ENCODE results near the gene KIFC3. TPM values are rescaled to one million over a fixed set of nuclear protein-coding genes. Genes with fewer than 3 reads are reported as not detected.

Gene KIFC3
- total RNA-seq, 2 experiments from 2014 or later = not detected

DNA sequence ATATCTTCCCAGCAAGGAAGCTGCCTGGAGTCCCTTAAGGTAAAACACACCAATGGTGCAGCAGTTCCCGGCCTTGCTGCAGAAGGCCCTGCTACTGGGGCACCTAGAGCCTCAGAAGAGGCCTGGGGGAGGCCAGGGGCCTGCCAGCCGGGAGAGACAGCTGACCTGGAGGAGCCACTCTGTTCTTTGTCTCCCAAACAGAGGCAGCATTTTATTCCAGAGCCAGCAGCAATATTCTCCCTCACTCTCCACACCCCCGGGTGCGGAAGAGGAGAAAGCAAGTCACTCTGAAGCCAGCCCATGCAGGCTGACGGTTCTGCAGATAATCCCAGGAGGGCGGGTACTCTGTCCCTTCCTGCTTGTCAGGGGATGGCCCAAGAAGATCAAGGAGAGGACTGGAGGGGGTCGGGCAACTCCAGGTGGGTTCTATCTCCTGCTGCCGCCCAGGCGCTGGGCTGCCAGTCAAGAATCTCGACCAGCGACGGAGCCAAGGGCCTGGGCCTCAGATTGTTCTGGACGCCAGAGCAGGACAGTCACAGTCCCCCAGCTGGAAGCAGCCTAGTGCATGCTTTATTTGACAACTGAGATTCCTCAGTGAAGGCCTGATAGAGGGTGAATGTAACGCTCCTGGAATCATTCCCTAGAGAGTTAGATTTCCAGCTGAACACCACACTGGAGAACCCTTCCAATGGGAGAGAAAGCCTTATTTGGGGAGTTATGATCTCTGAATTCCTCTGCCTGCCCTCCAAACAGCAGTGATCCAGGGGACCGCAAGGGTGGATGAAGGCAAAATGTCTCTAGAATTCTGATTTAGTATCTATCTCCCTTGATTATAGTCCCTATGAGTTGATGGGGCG, 1.1 kb upstream of the KIFC3 start:
- TF ChIP-seq, protein P1, sequence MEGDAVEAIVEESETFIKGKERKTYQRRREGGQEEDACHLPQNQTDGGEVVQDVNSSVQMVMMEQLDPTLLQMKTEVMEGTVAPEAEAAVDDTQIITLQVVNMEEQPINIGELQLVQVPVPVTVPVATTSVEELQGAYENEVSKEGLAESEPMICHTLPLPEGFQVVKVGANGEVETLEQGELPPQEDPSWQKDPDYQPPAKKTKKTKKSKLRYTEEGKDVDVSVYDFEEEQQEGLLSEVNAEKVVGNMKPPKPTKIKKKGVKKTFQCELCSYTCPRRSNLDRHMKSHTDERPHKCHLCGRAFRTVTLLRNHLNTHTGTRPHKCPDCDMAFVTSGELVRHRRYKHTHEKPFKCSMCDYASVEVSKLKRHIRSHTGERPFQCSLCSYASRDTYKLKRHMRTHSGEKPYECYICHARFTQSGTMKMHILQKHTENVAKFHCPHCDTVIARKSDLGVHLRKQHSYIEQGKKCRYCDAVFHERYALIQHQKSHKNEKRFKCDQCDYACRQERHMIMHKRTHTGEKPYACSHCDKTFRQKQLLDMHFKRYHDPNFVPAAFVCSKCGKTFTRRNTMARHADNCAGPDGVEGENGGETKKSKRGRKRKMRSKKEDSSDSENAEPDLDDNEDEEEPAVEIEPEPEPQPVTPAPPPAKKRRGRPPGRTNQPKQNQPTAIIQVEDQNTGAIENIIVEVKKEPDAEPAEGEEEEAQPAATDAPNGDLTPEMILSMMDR (IDR thresholded peaks at IDR 0.05) = no peak
- no peaks in the 10 kb centered on the region for H3K9me3 Mint-ChIP-seq
- H3K27ac ChIP-seq (ENCODE audit: low read depth in 1 of 2, low read length in 2 of 2) = no peak overlapping the region
- H3K36me3 Mint-ChIP-seq (ENCODE audit: low read depth) = no peaks in the 10 kb centered on the region
- H3K36me3 ChIP-seq (ENCODE audit: insufficient read depth, low read length) = no peaks in the 10 kb centered on the region
- POLR2A ChIA-PET = no interaction called here
- H3K4me3 ChIP-seq (ENCODE audit: low read length) = no peak overlapping the region
- DNase-seq = no peak
- no peaks in the 10 kb centered on the region for H3K9me3 ChIP-seq (ENCODE audit: control insufficient read depth in 1 of 2, insufficient read depth in 1 of 2, low read length in 2 of 2)
- H3K4me3 Mint-ChIP-seq = peak overlapping the region; percentile 86
- peaks cover 10 to 16% of the 10 kb centered on the region in 2 experiments for H3K27me3 ChIP-seq (ENCODE audit: control insufficient read depth in 1 of 2, insufficient read depth in 2 of 2, low read length in 2 of 2)
- no peak overlapping the region for H3K27ac Mint-ChIP-seq
- intact Hi-C loops (cut with DNase I, micrococcal nuclease) = loop anchor here in 1 of 2 experiments (5.0 kb wide), 1 partner anchor 199 kb away; the partner anchor contains the start of genes USB1 and ZNF319
- peaks cover 42% of the 10 kb centered on the region for H3K4me1 Mint-ChIP-seq (ENCODE audit: low read depth)
- CTCF ChIA-PET = no interaction called here
- ATAC-seq (ENCODE audit: poor library complexity) = no peak
- peaks cover 42% of the 10 kb centered on the region for H3K4me1 ChIP-seq (ENCODE audit: insufficient read depth, low read length)
- H3K27me3 Mint-ChIP-seq = peaks cover 43% of the 10 kb centered on the region

DNA sequence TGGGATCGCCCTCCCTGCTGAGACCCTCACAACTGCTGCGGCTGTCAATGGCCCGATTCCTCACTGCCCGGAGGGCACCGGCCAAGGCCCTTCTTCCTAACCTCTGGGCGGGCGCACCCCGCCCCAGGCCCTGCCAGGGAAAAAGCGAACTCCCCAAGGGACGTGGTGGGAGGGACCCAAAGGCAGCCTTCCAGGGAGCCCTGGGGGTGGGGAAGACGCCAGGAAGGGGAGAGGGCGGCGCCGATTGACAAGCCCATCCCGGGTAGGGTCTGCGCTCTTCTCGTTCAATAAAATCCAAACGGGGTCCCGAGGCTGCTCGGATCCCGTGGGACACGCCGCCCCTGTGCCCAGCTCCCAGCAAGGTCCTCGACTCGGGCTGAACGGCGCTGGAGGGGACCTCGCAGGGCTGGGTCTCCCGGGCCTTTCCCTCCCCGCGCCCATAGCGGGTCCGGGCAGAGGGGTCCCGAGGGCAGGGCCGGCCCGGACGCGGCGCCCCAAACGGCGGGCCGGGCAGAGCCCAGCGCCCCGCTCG, 416 bp downstream of the KIFC3 start:
- Histone ChIP-seq H3K4me1 (ENCODE audit: insufficient read depth, low read length) (peaks cover 36% of the 10 kb centered on the region), H3K36me3 (ENCODE audit: insufficient read depth, low read length) (no peaks in the 10 kb centered on the region), H3K4me3 (ENCODE audit: low read length) (peak overlapping the region; percentile 20), H3K9me3 (ENCODE audit: control insufficient read depth in 1 of 2, insufficient read depth in 1 of 2, low read length in 2 of 2) (no peaks in the 10 kb centered on the region), H3K27me3 (ENCODE audit: control insufficient read depth in 1 of 2, insufficient read depth in 2 of 2, low read length in 2 of 2) (peaks cover 10 to 16% of the 10 kb centered on the region in 2 experiments), H3K27ac (ENCODE audit: low read depth in 1 of 2, low read length in 2 of 2) (no peak overlapping the region)
- Mint-ChIP-seq H3K27me3 (peaks cover 33% of the 10 kb centered on the region), H3K36me3 (ENCODE audit: low read depth) (no peaks in the 10 kb centered on the region), H3K27ac (no peak overlapping the region), H3K9me3 (no peaks in the 10 kb centered on the region), H3K4me3 (peak overlapping the region; percentile 32), H3K4me1 (ENCODE audit: low read depth) (peaks cover 37% of the 10 kb centered on the region)
- DNase-seq (no peak), ATAC-seq (ENCODE audit: poor library complexity) (no peak)
- ChIA-PET POLR2A (no interaction called here), CTCF (no interaction called here)
- intact Hi-C loops (cut with DNase I, micrococcal nuclease) = loop anchor here in 1 of 2 experiments (5.0 kb wide), 1 partner anchor 200 kb away; the partner anchor contains the start of genes USB1 and ZNF319
- TF ChIP-seq, protein P1 (IDR thresholded peaks at IDR 0.05) = no peak

DNA sequence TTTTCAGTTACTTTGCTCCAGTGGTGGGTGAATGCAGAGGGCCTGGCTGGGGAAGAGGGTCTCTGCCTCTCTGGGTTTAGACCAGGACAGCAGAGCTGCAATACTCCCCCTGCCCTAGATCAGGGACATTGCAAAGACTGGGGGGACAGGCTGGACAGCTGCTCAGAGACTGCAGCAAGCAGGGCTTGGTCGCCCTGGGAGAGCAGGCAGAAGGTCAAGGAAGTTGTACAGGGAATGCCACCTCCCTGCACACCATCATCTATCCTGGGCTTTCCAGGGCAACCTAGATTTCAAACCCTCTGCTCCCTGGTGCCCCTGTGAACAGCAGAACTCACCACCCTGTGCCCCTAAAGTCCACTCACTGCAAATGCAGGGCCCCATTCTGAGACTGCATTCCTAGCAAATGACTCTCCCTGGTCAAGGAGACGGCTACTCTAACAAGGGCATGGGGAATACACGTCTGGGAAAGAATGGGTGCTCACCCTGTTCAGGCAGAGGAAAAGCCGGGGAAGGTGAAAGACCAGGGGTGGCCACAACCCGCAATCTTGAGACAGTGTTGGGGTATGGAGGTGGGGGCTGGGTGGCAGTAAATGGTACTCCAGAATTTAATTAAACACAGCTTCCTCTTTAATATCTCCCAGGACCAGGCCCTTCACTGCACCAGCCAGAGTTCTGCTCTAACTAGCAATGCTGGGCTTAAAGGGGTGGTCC, 1.0 kb downstream of the KIFC3 start:
- no peaks in the 10 kb centered on the region for H3K9me3 ChIP-seq (ENCODE audit: control insufficient read depth in 1 of 2, insufficient read depth in 1 of 2, low read length in 2 of 2)
- no peak overlapping the region for H3K27ac ChIP-seq (ENCODE audit: low read depth in 1 of 2, low read length in 2 of 2)
- H3K9me3 Mint-ChIP-seq = no peaks in the 10 kb centered on the region
- H3K36me3 ChIP-seq (ENCODE audit: insufficient read depth, low read length) = no peaks in the 10 kb centered on the region
- H3K4me1 Mint-ChIP-seq (ENCODE audit: low read depth) = peaks cover 37% of the 10 kb centered on the region
- no peak overlapping the region for H3K27ac Mint-ChIP-seq
- no peak for DNase-seq
- peaks cover 10 to 15% of the 10 kb centered on the region in 2 experiments for H3K27me3 ChIP-seq (ENCODE audit: control insufficient read depth in 1 of 2, insufficient read depth in 2 of 2, low read length in 2 of 2)
- intact Hi-C loops (cut with DNase I, micrococcal nuclease) = loop anchor here in 1 of 2 experiments (5.0 kb wide), 1 partner anchor 201 kb away; the partner anchor contains the start of genes USB1 and ZNF319
- ChIA-PET CTCF (no interaction called here), POLR2A (interaction anchor here (1.6 kb wide), 1 partner anchor 9 kb away, joined by 7 read pairs; no protein-coding TSS in a partner anchor)
- TF ChIP-seq, protein P1 (IDR thresholded peaks at IDR 0.05) = no peak
- H3K27me3 Mint-ChIP-seq = peaks cover 26% of the 10 kb centered on the region
- H3K4me3 Mint-ChIP-seq = peak overlapping the region; percentile 32
- H3K4me1 ChIP-seq (ENCODE audit: insufficient read depth, low read length) = peaks cover 36% of the 10 kb centered on the region
- ATAC-seq (ENCODE audit: poor library complexity) = no peak
- no peaks in the 10 kb centered on the region for H3K36me3 Mint-ChIP-seq (ENCODE audit: low read depth)
- H3K4me3 ChIP-seq (ENCODE audit: low read length) = no peak overlapping the region

Data from CD4-positive, alpha-beta T cell (primary cell).